Measurements from ENCODE around the gene SSTR3.

SSTR3 gene

GRCh38 chr22:37179126-37179470 lies 33.2 kb downstream of the SSTR3 start:
- no peak overlapping the region for H3K4me3 ChIP-seq (replicated peaks; ENCODE audit: insufficient read depth, low read length)
- DNase-seq (ENCODE audit: low read depth in 1 of 2, low spot score in 1 of 2) = no peak
- H3K27me3 ChIP-seq (ENCODE audit: insufficient read depth, poor library complexity, severe bottlenecking) = no peaks in the 10 kb centered on the region
- no peak for TF ChIP-seq POLR2AphosphoS5 (IDR thresholded peaks at IDR 0.05; ENCODE audit: low read depth)
- TF ChIP-seq, protein P1, sequence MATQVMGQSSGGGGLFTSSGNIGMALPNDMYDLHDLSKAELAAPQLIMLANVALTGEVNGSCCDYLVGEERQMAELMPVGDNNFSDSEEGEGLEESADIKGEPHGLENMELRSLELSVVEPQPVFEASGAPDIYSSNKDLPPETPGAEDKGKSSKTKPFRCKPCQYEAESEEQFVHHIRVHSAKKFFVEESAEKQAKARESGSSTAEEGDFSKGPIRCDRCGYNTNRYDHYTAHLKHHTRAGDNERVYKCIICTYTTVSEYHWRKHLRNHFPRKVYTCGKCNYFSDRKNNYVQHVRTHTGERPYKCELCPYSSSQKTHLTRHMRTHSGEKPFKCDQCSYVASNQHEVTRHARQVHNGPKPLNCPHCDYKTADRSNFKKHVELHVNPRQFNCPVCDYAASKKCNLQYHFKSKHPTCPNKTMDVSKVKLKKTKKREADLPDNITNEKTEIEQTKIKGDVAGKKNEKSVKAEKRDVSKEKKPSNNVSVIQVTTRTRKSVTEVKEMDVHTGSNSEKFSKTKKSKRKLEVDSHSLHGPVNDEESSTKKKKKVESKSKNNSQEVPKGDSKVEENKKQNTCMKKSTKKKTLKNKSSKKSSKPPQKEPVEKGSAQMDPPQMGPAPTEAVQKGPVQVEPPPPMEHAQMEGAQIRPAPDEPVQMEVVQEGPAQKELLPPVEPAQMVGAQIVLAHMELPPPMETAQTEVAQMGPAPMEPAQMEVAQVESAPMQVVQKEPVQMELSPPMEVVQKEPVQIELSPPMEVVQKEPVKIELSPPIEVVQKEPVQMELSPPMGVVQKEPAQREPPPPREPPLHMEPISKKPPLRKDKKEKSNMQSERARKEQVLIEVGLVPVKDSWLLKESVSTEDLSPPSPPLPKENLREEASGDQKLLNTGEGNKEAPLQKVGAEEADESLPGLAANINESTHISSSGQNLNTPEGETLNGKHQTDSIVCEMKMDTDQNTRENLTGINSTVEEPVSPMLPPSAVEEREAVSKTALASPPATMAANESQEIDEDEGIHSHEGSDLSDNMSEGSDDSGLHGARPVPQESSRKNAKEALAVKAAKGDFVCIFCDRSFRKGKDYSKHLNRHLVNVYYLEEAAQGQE (IDR thresholded peaks at IDR 0.05; ENCODE audit: insufficient replicate concordance, low read depth) = no peak
- TF ChIP-seq, protein P2, sequence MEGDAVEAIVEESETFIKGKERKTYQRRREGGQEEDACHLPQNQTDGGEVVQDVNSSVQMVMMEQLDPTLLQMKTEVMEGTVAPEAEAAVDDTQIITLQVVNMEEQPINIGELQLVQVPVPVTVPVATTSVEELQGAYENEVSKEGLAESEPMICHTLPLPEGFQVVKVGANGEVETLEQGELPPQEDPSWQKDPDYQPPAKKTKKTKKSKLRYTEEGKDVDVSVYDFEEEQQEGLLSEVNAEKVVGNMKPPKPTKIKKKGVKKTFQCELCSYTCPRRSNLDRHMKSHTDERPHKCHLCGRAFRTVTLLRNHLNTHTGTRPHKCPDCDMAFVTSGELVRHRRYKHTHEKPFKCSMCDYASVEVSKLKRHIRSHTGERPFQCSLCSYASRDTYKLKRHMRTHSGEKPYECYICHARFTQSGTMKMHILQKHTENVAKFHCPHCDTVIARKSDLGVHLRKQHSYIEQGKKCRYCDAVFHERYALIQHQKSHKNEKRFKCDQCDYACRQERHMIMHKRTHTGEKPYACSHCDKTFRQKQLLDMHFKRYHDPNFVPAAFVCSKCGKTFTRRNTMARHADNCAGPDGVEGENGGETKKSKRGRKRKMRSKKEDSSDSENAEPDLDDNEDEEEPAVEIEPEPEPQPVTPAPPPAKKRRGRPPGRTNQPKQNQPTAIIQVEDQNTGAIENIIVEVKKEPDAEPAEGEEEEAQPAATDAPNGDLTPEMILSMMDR (IDR thresholded peaks at IDR 0.05; ENCODE audit: insufficient read depth, low read length) = no peak
- no peak for TF ChIP-seq SPI1 (IDR thresholded peaks at IDR 0.05; ENCODE audit: borderline replicate concordance, low read depth)
- TF ChIP-seq GABPA (IDR thresholded peaks at IDR 0.05; ENCODE audit: low read depth) = no peak
- no peak overlapping the region for H3K27ac ChIP-seq (replicated peaks)

DNA sequence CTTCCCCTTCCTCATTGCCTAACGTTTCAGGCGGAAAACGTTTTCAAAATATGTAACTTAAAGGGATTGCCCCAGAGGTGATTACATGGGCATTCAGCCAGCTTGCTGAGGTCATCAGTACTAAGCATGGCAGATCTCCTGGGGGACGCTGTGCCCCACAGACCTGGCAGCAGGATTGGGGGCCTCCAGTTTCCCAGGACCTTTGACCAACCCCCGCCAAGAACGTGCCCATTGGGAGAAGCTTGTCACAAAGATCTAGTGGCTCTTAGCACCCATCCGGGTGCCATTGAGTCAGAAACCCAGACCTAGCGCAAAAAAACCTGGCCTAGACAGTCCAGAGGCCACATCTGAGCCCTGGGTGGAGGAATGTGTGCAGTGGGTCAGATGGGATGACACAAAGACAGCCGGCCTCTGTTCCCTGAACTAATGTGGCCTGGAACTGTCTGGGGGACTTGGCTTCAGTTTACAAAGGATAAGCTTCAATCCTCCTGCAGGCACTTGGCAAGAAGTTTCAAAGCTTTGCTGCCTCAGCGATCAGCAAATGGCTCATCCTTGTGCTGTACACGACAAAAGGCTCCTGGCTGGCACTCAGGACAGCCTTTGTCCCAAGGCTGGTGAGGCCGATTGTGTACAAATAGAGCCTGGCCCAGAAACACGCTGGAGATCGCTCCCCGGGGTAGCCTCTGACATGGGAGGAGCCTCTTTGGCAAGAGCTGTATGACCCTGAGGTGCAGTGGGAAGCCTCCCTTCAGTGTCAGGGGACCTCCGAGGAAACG lies 33.7 kb downstream of the SSTR3 start:
- Histone ChIP-seq H3K27me3 (ENCODE audit: insufficient read depth, poor library complexity, severe bottlenecking) (no peaks in the 10 kb centered on the region), H3K4me3 (replicated peaks; ENCODE audit: insufficient read depth, low read length) (no peak overlapping the region), H3K27ac (replicated peaks) (no peak overlapping the region)
- peak; percentile 47 to 67 for DNase-seq (ENCODE audit: low read depth in 1 of 2, low spot score in 1 of 2)
- TF ChIP-seq GABPA (IDR thresholded peaks at IDR 0.05; ENCODE audit: low read depth) (no peak), SPI1 (IDR thresholded peaks at IDR 0.05; ENCODE audit: borderline replicate concordance, low read depth) (no peak), POLR2AphosphoS5 (IDR thresholded peaks at IDR 0.05; ENCODE audit: low read depth) (no peak)
- TF ChIP-seq, protein P2 (IDR thresholded peaks at IDR 0.05; ENCODE audit: insufficient read depth, low read length) = no peak
- TF ChIP-seq, protein P1 (IDR thresholded peaks at IDR 0.05; ENCODE audit: insufficient replicate concordance, low read depth) = no peak

DNA sequence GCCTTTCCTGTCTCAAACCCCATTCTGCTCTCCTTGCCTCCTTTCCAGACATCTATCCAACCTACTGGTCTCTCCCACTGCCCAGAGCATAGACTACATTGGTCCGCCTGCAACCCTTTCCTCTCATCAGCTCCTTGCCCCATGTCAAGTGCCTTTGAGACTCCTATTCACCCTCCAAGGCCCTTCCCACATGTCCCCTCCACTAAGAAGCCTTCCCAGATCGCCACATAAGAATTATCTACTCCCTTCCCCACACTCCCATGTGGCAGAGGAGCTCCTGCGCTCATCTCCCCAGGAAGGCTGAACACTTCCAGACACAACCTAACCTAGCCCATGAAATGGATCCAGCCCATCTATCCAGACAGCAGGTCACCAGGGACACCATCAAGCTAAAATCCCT lies 34.5 kb downstream of the SSTR3 start:
- DNase-seq (ENCODE audit: low read depth in 1 of 2, low spot score in 1 of 2) = no peak
- H3K27ac ChIP-seq (replicated peaks) = no peak overlapping the region
- H3K27me3 ChIP-seq (ENCODE audit: insufficient read depth, poor library complexity, severe bottlenecking) = no peaks in the 10 kb centered on the region
- TF ChIP-seq GABPA (IDR thresholded peaks at IDR 0.05; ENCODE audit: low read depth) = no peak
- TF ChIP-seq, protein P1 (IDR thresholded peaks at IDR 0.05; ENCODE audit: insufficient replicate concordance, low read depth) = no peak
- no peak for TF ChIP-seq SPI1 (IDR thresholded peaks at IDR 0.05; ENCODE audit: borderline replicate concordance, low read depth)
- TF ChIP-seq, protein P2 (IDR thresholded peaks at IDR 0.05; ENCODE audit: insufficient read depth, low read length) = no peak
- TF ChIP-seq POLR2AphosphoS5 (IDR thresholded peaks at IDR 0.05; ENCODE audit: low read depth) = no peak
- H3K4me3 ChIP-seq (replicated peaks; ENCODE audit: insufficient read depth, low read length) = no peak overlapping the region

Measured in HL-60 (cell line).